ENCODE results near the gene DCDC1.

DNA sequence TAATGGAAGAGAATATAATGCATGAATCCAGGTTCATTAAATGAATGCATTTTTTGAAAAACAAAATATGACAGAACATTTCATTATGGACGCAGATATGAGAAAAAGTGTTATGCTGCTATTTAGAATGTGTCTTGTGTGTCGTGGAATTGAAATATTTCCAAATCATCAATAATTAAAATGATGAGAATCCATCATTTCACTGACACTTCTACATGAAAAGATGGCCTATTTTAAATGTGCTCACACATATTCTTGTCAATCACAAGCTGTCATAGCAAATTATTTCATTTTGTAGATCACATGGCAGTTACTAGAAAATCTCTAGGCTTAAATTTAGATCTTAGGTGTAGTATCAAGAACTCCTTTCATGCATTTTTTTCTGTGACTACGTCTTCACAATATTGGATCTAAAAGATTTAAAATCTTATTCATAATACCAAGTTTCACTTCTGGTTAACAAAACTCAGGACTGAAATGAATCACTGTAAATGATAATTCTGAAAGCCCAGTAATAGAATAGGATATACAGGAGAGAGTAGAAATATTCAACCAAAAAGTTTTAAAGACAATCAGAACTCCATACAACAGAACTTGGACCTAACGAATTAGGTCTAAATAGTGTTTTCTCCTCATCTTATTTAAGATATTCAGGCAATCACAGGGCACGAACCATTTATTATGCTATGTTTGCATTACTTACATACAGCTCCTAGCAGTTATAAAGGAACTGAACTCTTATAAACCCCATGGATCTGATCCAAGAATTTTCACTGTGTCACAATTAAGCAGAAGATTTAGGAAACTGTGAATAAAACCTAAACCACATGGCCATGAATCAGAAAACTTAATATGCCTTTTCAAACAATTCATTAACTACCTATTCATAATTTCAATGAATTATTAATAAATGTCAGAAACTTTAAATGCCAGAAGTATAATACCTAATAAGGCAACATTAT is 67.7 kb downstream of the DCDC1 start:
- TF ChIP-seq, protein P1, sequence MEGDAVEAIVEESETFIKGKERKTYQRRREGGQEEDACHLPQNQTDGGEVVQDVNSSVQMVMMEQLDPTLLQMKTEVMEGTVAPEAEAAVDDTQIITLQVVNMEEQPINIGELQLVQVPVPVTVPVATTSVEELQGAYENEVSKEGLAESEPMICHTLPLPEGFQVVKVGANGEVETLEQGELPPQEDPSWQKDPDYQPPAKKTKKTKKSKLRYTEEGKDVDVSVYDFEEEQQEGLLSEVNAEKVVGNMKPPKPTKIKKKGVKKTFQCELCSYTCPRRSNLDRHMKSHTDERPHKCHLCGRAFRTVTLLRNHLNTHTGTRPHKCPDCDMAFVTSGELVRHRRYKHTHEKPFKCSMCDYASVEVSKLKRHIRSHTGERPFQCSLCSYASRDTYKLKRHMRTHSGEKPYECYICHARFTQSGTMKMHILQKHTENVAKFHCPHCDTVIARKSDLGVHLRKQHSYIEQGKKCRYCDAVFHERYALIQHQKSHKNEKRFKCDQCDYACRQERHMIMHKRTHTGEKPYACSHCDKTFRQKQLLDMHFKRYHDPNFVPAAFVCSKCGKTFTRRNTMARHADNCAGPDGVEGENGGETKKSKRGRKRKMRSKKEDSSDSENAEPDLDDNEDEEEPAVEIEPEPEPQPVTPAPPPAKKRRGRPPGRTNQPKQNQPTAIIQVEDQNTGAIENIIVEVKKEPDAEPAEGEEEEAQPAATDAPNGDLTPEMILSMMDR (IDR thresholded peaks at IDR 0.05), result no peak
- TF ChIP-seq EP300 (IDR thresholded peaks at IDR 0.05; ENCODE audit: low read depth), result no peak
- TF ChIP-seq POLR2A (IDR thresholded peaks at IDR 0.05), result no peak
- no peak for TF ChIP-seq POLR2AphosphoS5 (IDR thresholded peaks at IDR 0.05)
